GM12873 (cell line): Measurements from ENCODE around the gene GLTPD2.

Experiments used
- CTCF ChIP-seq: IDR thresholded peaks from 2 replicates; pipeline ENCODE4 v1.5.1; 2012; ENCODE audit warnings: low read depth, mild to moderate bottlenecking, moderate library complexity, low read length, control low read depth; ENCODE audit not compliant: insufficient read depth; ENCODE audit errors: missing control alignments

The GLTPD2 gene

GRCh38 chr17:4772235-4772613, 16.5 kb upstream of the GLTPD2 start:
- TF ChIP-seq CTCF: no peak

- no peak for TF ChIP-seq CTCF
These were observed 10.6 kb upstream of the GLTPD2 start for GRCh38 chr17:4777969-4778760.

DNA sequence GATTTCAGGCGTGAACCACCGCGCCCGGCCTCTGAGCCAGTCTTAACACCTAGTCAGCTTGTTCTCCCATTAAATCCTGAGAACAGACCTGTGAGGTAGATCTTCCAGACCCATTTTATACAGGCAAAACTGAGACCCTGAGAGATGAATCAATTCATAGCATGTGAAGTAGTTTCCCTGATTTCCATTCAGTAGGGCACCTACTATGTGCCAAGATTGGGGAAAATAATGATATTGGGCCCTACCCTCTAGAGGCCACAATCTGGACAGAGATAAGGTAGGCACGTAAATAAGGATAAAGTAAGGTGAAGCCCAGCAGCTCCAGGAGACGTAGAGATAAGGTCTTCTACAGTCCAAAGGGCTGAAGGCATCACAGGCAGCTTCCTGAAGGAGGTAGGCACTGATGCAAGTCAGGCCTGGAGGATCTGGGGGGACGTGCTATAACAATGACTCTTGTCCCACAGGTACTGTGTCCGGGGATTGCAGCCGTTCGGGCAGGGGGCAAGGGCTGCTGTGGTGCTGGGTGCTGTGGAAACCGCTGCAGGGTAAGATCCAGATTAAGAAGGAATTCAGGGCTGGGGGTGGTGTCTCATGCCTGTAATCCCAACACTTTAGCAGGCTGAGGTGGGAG, 8.3 kb upstream of the GLTPD2 start:
- TF ChIP-seq CTCF: no peak

- no peak for TF ChIP-seq CTCF
These were observed 6.1 kb upstream of the GLTPD2 start for GRCh38 chr17:4782652-4783051.

- no peak for TF ChIP-seq CTCF
These were observed 3.3 kb upstream of the GLTPD2 start for GRCh38 chr17:4785311-4786105.

GRCh38 chr17:4786106-4786511, 2.7 kb upstream of the GLTPD2 start, which contains the start of gene VMO1:
VMO1 (minus strand) TSS chr17:4786364; CDS start chr17:4786352, 12 bp downstream.
- TF ChIP-seq CTCF: no peak

DNA sequence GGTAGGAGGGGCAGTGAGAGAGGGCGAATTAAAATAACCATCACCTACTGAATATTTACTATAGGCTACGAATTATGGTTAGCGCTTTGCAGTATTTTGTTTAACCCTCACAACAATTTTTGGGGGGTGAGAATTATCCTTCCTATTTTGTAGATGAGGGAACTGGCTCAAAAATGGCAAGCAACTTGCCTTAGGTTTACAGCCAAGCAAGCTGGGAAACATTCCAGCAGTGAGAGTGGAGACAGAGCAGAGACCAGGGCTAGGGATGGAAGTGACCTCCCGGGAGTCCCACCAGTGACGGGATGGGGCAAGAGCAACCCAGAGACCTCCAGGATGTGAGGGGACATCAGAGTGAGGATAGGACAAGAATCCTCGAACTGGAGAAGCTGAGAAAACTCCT, 2.2 kb upstream of the GLTPD2 start:
- no peak for TF ChIP-seq CTCF
